Psoas muscle (tissue), 8 donors: ENCODE results near the gene AP2B1. TPM values are rescaled to one million over a fixed set of nuclear protein-coding genes. Genes with fewer than 3 reads are reported as not detected.
A peak's percentile ranks its signal among the peaks of the same experiment; 100 is the strongest.

Source experiments
- ATAC-seq, 4 donors: fragments of 200-7000 bp; cut with Tn5 transposase; one replicate each; pipeline ENCODE4 v1.9.1; 2020; ENCODE audit warnings: moderate library complexity in 3 of 4, mild to moderate bottlenecking in 2 of 4
- DNase-seq, 2 donors: peaks; one replicate each; pipeline ENCODE4 v3.0.0-alpha.2; 2020
- H3K27ac ChIP-seq: fragments of 200-600 bp; one replicate; pipeline ENCODE4 v1.8.0; 2022
- H3K27me3 ChIP-seq, 3 donors: fragments of 200-600 bp in 1 of 3; one replicate each; pipeline versions ENCODE4 v1.6.1 to v1.8.0; 2013 to 2022; ENCODE audit warnings: low read length in 2 of 3, mild to moderate bottlenecking in 2 of 3, moderate library complexity in 1 of 3; ENCODE audit not compliant: insufficient read depth in 3 of 3
- H3K36me3 ChIP-seq, 2 donors: fragments of 200-600 bp in 1 of 2; one replicate each; pipeline versions ENCODE4 v1.6.1 to v1.8.0; 2013 to 2022; ENCODE audit warnings: low read depth in 1 of 2, mild to moderate bottlenecking in 1 of 2, moderate library complexity in 1 of 2; ENCODE audit not compliant: insufficient read depth in 1 of 2
- H3K4me1 ChIP-seq: fragments of 200-600 bp; one replicate; pipeline ENCODE4 v1.8.0; 2022
- H3K4me3 ChIP-seq: fragments of 200-600 bp; one replicate; pipeline ENCODE4 v1.8.0; 2022; ENCODE audit warnings: mild to moderate bottlenecking
- H3K9me3 ChIP-seq: fragments of 200-600 bp; one replicate; pipeline ENCODE4 v1.8.0; 2022
- CTCF ChIP-seq: fragments of 200-600 bp; IDR thresholded peaks from one replicate; pipeline ENCODE4 v1.8.0; 2022; ENCODE audit warnings: antibody characterized with exemption
- WGBS, 3 donors: extraction: QIAGEN DNeasy Blood & Tissue Kit; methylation state at CpG; one replicate each; pipeline versions ENCODE4 v1.1.6 to v1.1.7; 2013; 5-methylcytosine and 5-hydroxymethylcytosine counted together
- intact Hi-C, 2 donors: fragments of 100-400 bp; cut with DNase I; formaldehyde crosslinking; loops; one replicate each; pipeline versions ENCODE4 v1.11.0 to v1.14.2; 2022
- polyA plus RNA-seq, 3 donors: library from polyadenylated mRNA; stranded (reverse); fragments of 200-250 nt; gene quantifications; one replicate each; pipeline ENCODE4 v1.2.3, GENCODE V29; 2013
- total RNA-seq, 4 donors: library from RNA; stranded (reverse); fragmentation: NEBNext Ultra II Directional in 2 of 4; extraction: Animal tissue kit (Norgen Biotek cat#: 25700) in 2 of 4; gene quantifications; one replicate each; pipeline versions ENCODE4 v1.2.1 to v1.2.4, GENCODE V29; 2021 to 2023
- donor health status: healthy with polysubstance abuse.
- donor health status: DM: no; HTN: no; CAD: no; lungs with moderate emphysema.
- donor health status: Bipolar disorder and iron deficiency.
- donor health status: healthy.
- donor health status: DM: yes; HTN: yes; CAD: no.
- donor health status: DM: no; HTN: no; CAD: no.
- donor health status: DM: no; HTN: no; CAD: no.
- donor health status: DM: yes; HTN: yes; CAD: no.

Gene AP2B1
- total and polyA plus RNA-seq, 7 donors: 20.0 to 92.4 (median 63.2) TPM

GRCh38 chr17:35568561-35568960 is 18.6 kb upstream of the AP2B1 start:
- intact Hi-C loops: no loop called here
- Histone ChIP-seq H3K4me1 (peaks cover 16% of the 10 kb centered on the region), H3K4me3 (peak overlapping the region; percentile 81), H3K9me3 (no peaks in the 10 kb centered on the region), H3K27me3 (no peaks in the 10 kb centered on the region), H3K27ac (peak overlapping the region; percentile 80), H3K36me3 (peaks cover 0 to 4% of the 10 kb centered on the region in 2 donors)
- ATAC-seq: peak in 1 of 4 donors; percentile 54
- no peak for DNase-seq
- WGBS, 3 donors: 23 to 25% (median 24%) methylated on average over 15 of the region's 15 CpGs
- TF ChIP-seq CTCF: no peak

GRCh38 chr17:35569405-35569804 is 17.7 kb upstream of the AP2B1 start:
- no peaks in the 10 kb centered on the region for H3K9me3 ChIP-seq
- ATAC-seq: no peak
- no peaks in the 10 kb centered on the region for H3K27me3 ChIP-seq
- TF ChIP-seq CTCF: no peak
- H3K36me3 ChIP-seq: peaks cover 0 to 13% of the 10 kb centered on the region in 2 donors
- no peak overlapping the region for H3K27ac ChIP-seq
- no peak for DNase-seq
- no peak overlapping the region for H3K4me3 ChIP-seq
- H3K4me1 ChIP-seq: peaks cover 16% of the 10 kb centered on the region
- WGBS, 3 donors: 82 to 90% (median 86%) methylated on average over 2 of the region's 2 CpGs
- intact Hi-C loops: no loop called here

- 84 to 90% (median 86%) methylated on average over 3 of the region's 3 CpGs for WGBS, 3 donors
- no peak for TF ChIP-seq CTCF
- H3K9me3 ChIP-seq: no peaks in the 10 kb centered on the region
- no peaks in the 10 kb centered on the region for H3K27me3 ChIP-seq
- H3K4me1 ChIP-seq: peaks cover 16% of the 10 kb centered on the region
- H3K4me3 ChIP-seq: no peak overlapping the region
- peaks cover 4 to 41% of the 10 kb centered on the region in 2 donors for H3K36me3 ChIP-seq
- no peak overlapping the region for H3K27ac ChIP-seq
- intact Hi-C loops: no loop called here
- DNase-seq (no peak), ATAC-seq (no peak)
Measured at GRCh38 chr17:35575759-35576158, 11.4 kb upstream of the AP2B1 start.

GRCh38 chr17:35577830-35578196 is 9.3 kb upstream of the AP2B1 start:
- H3K9me3 ChIP-seq: no peaks in the 10 kb centered on the region
- ATAC-seq (peak; percentile 53 to 71 (median 59)), DNase-seq (no peak)
- no peaks in the 10 kb centered on the region for H3K27me3 ChIP-seq
- H3K4me1 ChIP-seq: peaks cover 16% of the 10 kb centered on the region
- peak overlapping the region; percentile 94 for H3K27ac ChIP-seq
- peak overlapping the region; percentile 81 for H3K4me3 ChIP-seq
- peaks cover 4 to 41% of the 10 kb centered on the region in 2 donors for H3K36me3 ChIP-seq
- 1 to 3% (median 2%) methylated on average over 8 of the region's 8 CpGs for WGBS, 3 donors
- intact Hi-C loops: loop anchor here in 1 of 2 donors (1.0 kb wide), 1 partner anchor 9 kb away; the partner anchor contains the start of gene AP2B1
- no peak for TF ChIP-seq CTCF
